GM19193 (cell line): ENCODE measurements around the gene USP35.
A peak's percentile ranks its signal among the peaks of the same experiment; 100 is the strongest.

Experiments used
- POLR2A ChIP-seq: IDR thresholded peaks from 4 replicates; pipeline ENCODE4 v1.6.1; 2011; ENCODE audit not compliant: insufficient read depth, insufficient read length; ENCODE audit errors: extremely low read depth

USP35 gene, protein sequence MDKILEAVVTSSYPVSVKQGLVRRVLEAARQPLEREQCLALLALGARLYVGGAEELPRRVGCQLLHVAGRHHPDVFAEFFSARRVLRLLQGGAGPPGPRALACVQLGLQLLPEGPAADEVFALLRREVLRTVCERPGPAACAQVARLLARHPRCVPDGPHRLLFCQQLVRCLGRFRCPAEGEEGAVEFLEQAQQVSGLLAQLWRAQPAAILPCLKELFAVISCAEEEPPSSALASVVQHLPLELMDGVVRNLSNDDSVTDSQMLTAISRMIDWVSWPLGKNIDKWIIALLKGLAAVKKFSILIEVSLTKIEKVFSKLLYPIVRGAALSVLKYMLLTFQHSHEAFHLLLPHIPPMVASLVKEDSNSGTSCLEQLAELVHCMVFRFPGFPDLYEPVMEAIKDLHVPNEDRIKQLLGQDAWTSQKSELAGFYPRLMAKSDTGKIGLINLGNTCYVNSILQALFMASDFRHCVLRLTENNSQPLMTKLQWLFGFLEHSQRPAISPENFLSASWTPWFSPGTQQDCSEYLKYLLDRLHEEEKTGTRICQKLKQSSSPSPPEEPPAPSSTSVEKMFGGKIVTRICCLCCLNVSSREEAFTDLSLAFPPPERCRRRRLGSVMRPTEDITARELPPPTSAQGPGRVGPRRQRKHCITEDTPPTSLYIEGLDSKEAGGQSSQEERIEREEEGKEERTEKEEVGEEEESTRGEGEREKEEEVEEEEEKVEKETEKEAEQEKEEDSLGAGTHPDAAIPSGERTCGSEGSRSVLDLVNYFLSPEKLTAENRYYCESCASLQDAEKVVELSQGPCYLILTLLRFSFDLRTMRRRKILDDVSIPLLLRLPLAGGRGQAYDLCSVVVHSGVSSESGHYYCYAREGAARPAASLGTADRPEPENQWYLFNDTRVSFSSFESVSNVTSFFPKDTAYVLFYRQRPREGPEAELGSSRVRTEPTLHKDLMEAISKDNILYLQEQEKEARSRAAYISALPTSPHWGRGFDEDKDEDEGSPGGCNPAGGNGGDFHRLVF

DNA sequence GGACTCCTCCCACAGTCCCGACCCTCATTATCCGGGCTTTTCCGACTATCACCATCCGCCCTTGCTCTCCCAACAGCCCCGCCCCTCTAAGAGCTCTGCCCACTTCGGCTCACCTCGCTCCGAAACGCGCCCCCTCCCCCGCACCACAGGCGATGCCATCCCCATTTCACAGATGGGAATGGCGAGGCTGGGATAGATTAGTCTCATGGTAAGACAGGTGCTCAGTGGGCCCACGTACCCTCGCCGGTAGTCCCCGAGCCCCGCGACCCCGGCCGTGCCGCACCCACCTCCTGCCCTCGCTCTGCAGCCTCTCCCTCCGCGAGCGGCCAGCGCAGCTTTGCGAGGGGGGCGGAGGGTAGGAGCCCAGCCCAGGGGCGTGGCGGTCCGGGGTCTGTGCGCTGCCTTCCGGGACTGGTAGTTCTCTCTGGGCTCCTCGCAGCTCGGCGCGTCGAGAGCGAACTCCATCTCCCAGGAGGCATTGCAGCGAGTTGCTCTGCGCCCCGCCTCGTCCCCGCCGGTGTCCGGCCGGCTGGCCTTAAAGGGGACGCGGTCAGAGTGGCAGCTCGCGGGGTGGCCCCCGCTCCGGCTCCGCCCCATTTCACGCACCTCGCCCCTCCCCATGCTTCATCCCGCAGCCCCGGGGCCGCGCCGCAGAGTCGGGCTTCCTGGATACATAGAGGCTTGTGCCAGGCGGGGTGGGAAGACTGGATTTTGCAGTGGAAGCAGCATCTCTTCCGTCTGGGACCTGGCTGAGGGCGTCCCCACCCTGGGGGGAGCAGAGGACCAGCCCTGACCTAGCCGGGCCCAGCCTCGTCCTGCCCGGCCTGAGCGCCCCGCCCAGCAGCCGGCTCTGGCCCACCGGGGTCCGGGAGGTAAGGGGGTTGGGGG is at the start of gene USP35, which contains the start of gene KCTD21:
TSS of gene USP35 (plus strand) at position 634 of the 888 bp plus-strand sequence. CDS start 7,327 bp downstream, outside the sequence.
TSS of gene KCTD21 (minus strand) at position 341 of the 888 bp plus-strand sequence. CDS start 14,072 bp downstream, outside the sequence.
- peak; percentile 50 for TF ChIP-seq POLR2A

DNA sequence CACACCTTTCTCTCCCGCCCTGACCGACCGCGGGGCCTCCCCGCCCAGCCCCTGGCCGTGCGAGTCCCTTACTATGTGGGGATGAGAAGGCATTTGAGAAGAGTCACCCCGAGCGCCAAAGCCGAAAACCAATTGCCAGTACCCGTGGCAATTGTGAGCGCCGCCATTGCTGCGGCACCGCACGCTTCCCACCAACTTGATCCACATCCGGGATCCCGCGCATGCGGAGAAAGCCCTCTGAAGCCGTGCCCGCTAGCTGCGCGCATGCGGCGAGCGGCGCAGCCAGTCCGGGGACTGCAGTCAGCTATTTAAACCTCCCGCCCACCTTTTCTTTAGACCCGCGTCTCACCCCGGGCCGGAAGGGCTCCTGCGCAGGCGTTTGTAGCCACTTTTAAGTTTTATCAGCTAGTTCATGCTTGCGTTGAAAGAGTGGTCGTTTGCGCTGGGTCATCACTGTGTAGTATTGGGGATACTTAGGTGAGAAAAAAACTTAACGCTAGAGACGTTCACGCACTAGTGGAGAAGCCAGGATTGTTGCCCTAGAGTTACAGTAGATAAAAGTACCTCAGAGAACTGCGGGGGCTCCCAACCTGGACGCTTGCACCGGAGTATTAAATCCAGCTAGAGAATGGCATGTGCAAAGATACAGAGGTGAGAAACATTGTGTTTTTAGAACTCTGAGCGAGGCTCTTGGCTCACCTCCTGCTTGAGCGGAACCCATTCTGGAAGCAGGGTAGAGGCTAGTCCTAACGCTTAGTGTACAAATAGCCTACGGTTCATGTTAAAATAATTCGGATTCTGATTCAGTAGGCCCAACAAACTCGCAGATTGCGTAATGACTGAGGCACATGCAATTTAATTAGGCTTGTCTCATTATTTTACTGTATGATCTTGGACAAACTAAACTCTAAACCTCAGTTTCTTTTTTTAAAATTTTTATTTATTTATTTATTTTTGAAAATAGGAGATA is 49.0 kb upstream of the USP35 start, which contains the start of gene ALG8:
TSS of gene ALG8 (minus strand) at position 205 of the 970 bp plus-strand sequence. CDS start at position 167, 38 bp downstream.
- peak; percentile 94 for TF ChIP-seq POLR2A

- no peak for TF ChIP-seq POLR2A
Observed at GRCh38 chr11:78140392-78141077, 48.2 kb upstream of the USP35 start.

DNA sequence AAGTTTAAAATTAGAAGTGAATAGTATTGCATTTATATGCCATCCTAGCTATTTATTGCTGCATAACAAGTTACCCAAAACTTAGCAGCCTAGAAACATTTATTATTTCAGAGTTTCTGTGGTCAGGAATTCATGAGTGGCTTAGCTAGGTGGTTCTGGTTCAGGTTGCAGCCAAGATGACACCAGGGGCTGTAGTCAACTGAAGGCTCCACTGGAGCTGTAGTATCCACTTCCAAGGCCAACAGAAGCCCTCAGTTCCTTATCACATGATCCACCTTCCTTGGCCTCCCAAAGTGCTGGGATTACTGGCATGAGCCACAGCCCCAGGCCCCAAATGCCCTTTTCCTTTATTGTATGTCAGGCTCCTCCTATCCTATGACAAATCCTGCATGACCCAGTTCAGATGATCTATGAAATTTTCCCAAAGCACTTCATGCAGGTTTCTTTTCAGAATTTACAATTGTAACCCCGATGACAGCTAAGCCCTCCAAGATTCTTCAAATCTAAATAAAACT is 43.2 kb upstream of the USP35 start:
- TF ChIP-seq POLR2A = no peak

DNA sequence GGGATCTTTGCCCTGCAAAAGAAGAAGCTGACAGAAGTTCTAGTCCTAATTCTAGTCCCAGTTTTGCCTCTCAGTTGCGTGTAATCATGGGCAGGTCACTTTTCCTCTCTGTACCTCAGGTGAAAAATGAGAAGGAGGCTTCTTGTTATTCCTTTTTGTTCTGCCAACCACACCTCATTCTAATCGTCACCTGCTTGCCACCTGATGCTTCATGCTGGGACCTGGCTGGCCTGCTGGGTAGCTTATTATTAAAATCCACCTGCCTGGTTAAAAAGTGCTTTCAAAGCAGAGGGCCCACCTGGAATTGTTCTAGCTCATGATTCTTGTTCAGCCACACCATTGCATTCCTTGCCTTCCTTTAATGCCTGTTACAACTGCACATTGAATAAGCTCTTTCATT is 40.9 kb upstream of the USP35 start:
- no peak for TF ChIP-seq POLR2A

- TF ChIP-seq POLR2A = no peak
Observed at GRCh38 chr11:78149646-78150045, 39.1 kb upstream of the USP35 start.

GRCh38 chr11:78150346-78150745 is 38.4 kb upstream of the USP35 start:
- no peak for TF ChIP-seq POLR2A

DNA sequence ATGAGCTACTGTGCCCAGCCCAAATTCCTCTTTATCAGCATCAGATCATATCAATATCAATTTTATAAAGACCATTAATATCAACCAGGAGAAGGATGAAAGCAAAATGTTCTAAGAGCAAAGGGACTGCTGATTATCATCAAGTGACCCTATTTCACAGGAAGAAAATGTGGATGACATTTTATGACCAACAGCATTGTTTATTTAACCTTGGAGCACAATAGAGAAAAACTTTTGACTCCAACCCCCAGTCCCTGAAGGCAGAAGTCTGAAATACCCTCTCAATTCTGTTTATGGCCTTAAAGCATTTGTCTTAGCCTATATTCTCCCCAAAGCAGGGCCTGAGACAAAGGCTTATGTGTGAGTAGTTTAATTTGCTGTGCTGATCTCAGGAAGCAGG is 38.0 kb upstream of the USP35 start:
- TF ChIP-seq POLR2A = no peak

GRCh38 chr11:78151804-78152203 is 36.9 kb upstream of the USP35 start:
- TF ChIP-seq POLR2A = no peak

GRCh38 chr11:78156127-78156844 is 32.4 kb upstream of the USP35 start:
- no peak for TF ChIP-seq POLR2A

DNA sequence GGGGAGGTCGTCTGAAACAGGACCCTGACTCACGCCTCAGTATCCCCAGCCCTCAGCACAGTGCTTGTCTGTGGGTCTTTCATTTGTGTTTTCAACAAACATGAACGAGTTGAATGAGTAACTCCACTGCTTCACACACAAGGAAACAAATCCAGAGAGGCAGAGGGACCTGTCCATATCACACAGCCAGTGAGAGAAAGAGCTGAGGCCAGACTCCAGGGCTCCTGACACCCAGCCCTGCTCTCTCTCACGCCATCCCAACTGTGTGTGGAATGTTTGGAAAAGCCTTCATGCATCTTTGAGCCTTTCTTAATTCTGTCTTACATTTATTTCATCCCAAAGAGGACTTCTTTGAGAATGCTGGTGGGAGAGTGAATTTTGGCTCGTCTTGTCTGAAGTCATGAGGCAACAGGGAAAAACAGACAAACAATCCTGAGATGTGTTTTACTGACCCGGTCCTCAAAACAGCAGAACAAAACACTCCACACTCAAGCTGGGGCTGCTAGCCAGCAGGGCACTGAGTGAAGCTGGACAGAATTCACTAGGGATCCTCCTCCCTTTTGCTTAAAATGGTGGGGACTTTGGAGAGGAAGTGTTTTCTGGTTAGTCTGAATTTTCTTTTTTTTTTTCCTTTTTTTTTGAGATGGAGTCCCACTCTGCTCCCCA is 29.6 kb upstream of the USP35 start:
- TF ChIP-seq POLR2A = no peak
